GM18520 (cell line): Measurements from ENCODE around the gene PRKAG2.

ENCODE experiments used
- ATAC-seq: cut with Tn5 transposase; IDR thresholded peaks from one replicate; pipeline ENCODE4 v1.9.1; 2021; ENCODE audit not compliant: unreplicated experiment

Gene PRKAG2

GRCh38 chr7:151821226-151821625, 55.7 kb downstream of the PRKAG2 start:
- no peak for ATAC-seq

GRCh38 chr7:151820491-151821105, 56.3 kb downstream of the PRKAG2 start:
- no peak for ATAC-seq

GRCh38 chr7:151819866-151820265, 57.0 kb downstream of the PRKAG2 start:
- no peak for ATAC-seq

GRCh38 chr7:151818674-151819519, 58.0 kb downstream of the PRKAG2 start:
- no peak for ATAC-seq

- ATAC-seq = no peak
Observed at GRCh38 chr7:151817981-151818673, 58.8 kb downstream of the PRKAG2 start.

GRCh38 chr7:151817315-151817690, 59.6 kb downstream of the PRKAG2 start:
- ATAC-seq = no peak

GRCh38 chr7:151816562-151817314, 60.2 kb downstream of the PRKAG2 start:
- ATAC-seq = no peak

GRCh38 chr7:151815419-151815818, 61.5 kb downstream of the PRKAG2 start:
- no peak for ATAC-seq

GRCh38 chr7:151814400-151815009, 62.4 kb downstream of the PRKAG2 start:
- ATAC-seq = no peak

GRCh38 chr7:151813997-151814396, 62.9 kb downstream of the PRKAG2 start:
- ATAC-seq = no peak

- no peak for ATAC-seq
Observed at GRCh38 chr7:151813445-151813844, 63.5 kb downstream of the PRKAG2 start.

GRCh38 chr7:151812967-151813366, 63.9 kb downstream of the PRKAG2 start:
- no peak for ATAC-seq

GRCh38 chr7:151810441-151811232, 66.3 kb downstream of the PRKAG2 start:
- ATAC-seq = no peak

GRCh38 chr7:151809864-151810170, 67.1 kb downstream of the PRKAG2 start:
- no peak for ATAC-seq

GRCh38 chr7:151809146-151809863, 67.6 kb downstream of the PRKAG2 start:
- ATAC-seq = no peak

- no peak for ATAC-seq
Observed at GRCh38 chr7:151808400-151809145, 68.3 kb downstream of the PRKAG2 start.

- no peak for ATAC-seq
Observed at GRCh38 chr7:151807846-151808245, 69.1 kb downstream of the PRKAG2 start.

- no peak for ATAC-seq
Observed at GRCh38 chr7:151806952-151807775, 69.8 kb downstream of the PRKAG2 start.
